Panc1 (cell line): ENCODE results near the gene FILIP1L.

Experiments
- CTCF ChIP-seq: fragments of 450-650 bp; IDR thresholded peaks from 2 replicates; pipeline ENCODE4 v1.5.1; 2017; ENCODE audit warnings: mild to moderate bottlenecking
- POLR2AphosphoS5 ChIP-seq: IDR thresholded peaks from 2 replicates; pipeline ENCODE4 v1.6.1; 2012; ENCODE audit warnings: mild to moderate bottlenecking, low read depth, low read length, moderate library complexity
- REST ChIP-seq, 2 experiments: IDR thresholded peaks; 2 replicates each; pipeline ENCODE4 v1.6.1; 2011 to 2012; ENCODE audit warnings: low read depth in 2 of 2, control low read depth in 1 of 2, low read length in 1 of 2, mild to moderate bottlenecking in 1 of 2, moderate library complexity in 1 of 2; ENCODE audit not compliant: insufficient read depth in 1 of 2
- SIN3A ChIP-seq: IDR thresholded peaks from 2 replicates; pipeline ENCODE4 v1.6.1; 2012; ENCODE audit warnings: low read depth, mild to moderate bottlenecking, low read length, moderate library complexity, borderline replicate concordance; ENCODE audit not compliant: insufficient read depth
- TCF7L2 ChIP-seq: IDR thresholded peaks from 2 replicates; pipeline ENCODE4 v1.6.1; 2011; ENCODE audit warnings: mild to moderate bottlenecking, low read depth, low read length, inconsistent platforms

- TF ChIP-seq CTCF = no peak
- no peak for TF ChIP-seq SIN3A
- no peak for TF ChIP-seq POLR2AphosphoS5
- no peak for TF ChIP-seq REST (IDR thresholded peaks at IDR 0.05; ENCODE audit: insufficient read depth in 1 of 2, low read depth in 2 of 2, low read length in 1 of 2)
- TF ChIP-seq TCF7L2 = no peak
Observed at GRCh38 chr3:99952306-99952705, 162.0 kb downstream of the FILIP1L start.
